Choroid plexus epithelial cell (primary cell): ENCODE measurements around the gene ARHGAP42.
A peak's percentile ranks its signal among the peaks of the same experiment; 100 is the strongest.

Experiments used
- DNase-seq: peaks from one replicate; pipeline ENCODE4 v3.0.0-alpha.2; 2010; ENCODE audit warnings: low read depth
- H3K4me3 ChIP-seq: 2 replicates; pipeline ENCODE4 v1.5.1; 2011; ENCODE audit warnings: low read depth, mild to moderate bottlenecking, control low read depth, low read length, moderate library complexity
- CTCF ChIP-seq: conservative IDR thresholded peaks from 2 replicates; pipeline ENCODE4 v1.5.1; 2011; ENCODE audit warnings: low read depth, mild to moderate bottlenecking, control low read depth, inconsistent platforms, low read length, moderate library complexity

The ARHGAP42 gene

GRCh38 chr11:100687630-100688395 lies 725 bp downstream of the ARHGAP42 start:
- H3K4me3 ChIP-seq = peak overlapping the region; percentile 71
- peak; percentile 87 for DNase-seq
- TF ChIP-seq CTCF = peak; percentile 78

- peak; percentile 41 for DNase-seq
- H3K4me3 ChIP-seq = peak overlapping the region; percentile 71
- TF ChIP-seq CTCF = no peak
Observed at GRCh38 chr11:100689141-100689540, 2.1 kb downstream of the ARHGAP42 start.

- no peak overlapping the region for H3K4me3 ChIP-seq
- no peak for DNase-seq
- TF ChIP-seq CTCF = no peak
Observed at GRCh38 chr11:100691896-100692653, 5.0 kb downstream of the ARHGAP42 start.

- TF ChIP-seq CTCF = no peak
- H3K4me3 ChIP-seq = no peak overlapping the region
- no peak for DNase-seq
Observed at GRCh38 chr11:100695911-100696310, 8.8 kb downstream of the ARHGAP42 start.

GRCh38 chr11:100703139-100703538 lies 16.1 kb downstream of the ARHGAP42 start:
- no peak overlapping the region for H3K4me3 ChIP-seq
- no peak for TF ChIP-seq CTCF
- DNase-seq = no peak

- no peak for DNase-seq
- H3K4me3 ChIP-seq = no peak overlapping the region
- no peak for TF ChIP-seq CTCF
Observed at GRCh38 chr11:100703801-100704575, 16.9 kb downstream of the ARHGAP42 start.
